Upper lobe of left lung (tissue), 6 donors: ENCODE results near the gene FBN3. TPM values are rescaled to one million over a fixed set of nuclear protein-coding genes. Genes with fewer than 3 reads are reported as not detected.

Source experiments
- ATAC-seq, 2 donors: fragments of 200-7000 bp; cut with Tn5 transposase; one replicate each; pipeline ENCODE4 v1.9.1; 2022; ENCODE audit warnings: mild to moderate bottlenecking in 2 of 2, moderate library complexity in 2 of 2; ENCODE audit not compliant: low FRiP score in 2 of 2
- DNase-seq, 2 donors: peaks; one replicate each; pipeline ENCODE4 v3.0.0-alpha.2; 2019 to 2020
- H3K27ac ChIP-seq, 4 donors: fragments of 200-600 bp; sonication (generic); one replicate each; pipeline ENCODE4 v1.5.1; 2016 to 2019
- H3K27me3 ChIP-seq, 4 donors: fragments of 200-600 bp; sonication (generic); one replicate each; pipeline ENCODE4 v1.5.1; 2017 to 2019
- H3K36me3 ChIP-seq, 4 donors: fragments of 200-600 bp; sonication (generic); one replicate each; pipeline ENCODE4 v1.5.1; 2016 to 2019
- H3K4me1 ChIP-seq, 4 donors: fragments of 200-600 bp; sonication (generic); one replicate each; pipeline ENCODE4 v1.5.1; 2018 to 2019
- H3K4me3 ChIP-seq, 4 donors: fragments of 200-600 bp; sonication (generic); one replicate each; pipeline ENCODE4 v1.5.1; 2017 to 2019; ENCODE audit warnings: mild to moderate bottlenecking in 2 of 4, moderate library complexity in 1 of 4
- H3K9me3 ChIP-seq, 4 donors: fragments of 200-600 bp; sonication (generic); one replicate each; pipeline ENCODE4 v1.5.1; 2018 to 2019
- EP300 ChIP-seq, 4 donors: sonication (generic); formaldehyde crosslinking; IDR thresholded peaks; one replicate each; pipeline ENCODE4 v1.5.1; 2017; ENCODE audit warnings: antibody characterized with exemption in 4 of 4, control low read depth in 2 of 4
- POLR2A ChIP-seq, 4 donors: fragments of 450-650 bp; IDR thresholded peaks; one replicate each; pipeline ENCODE4 v1.5.1; 2016 to 2017; ENCODE audit warnings: antibody characterized with exemption in 4 of 4, mild to moderate bottlenecking in 2 of 4
- POLR2AphosphoS5 ChIP-seq, 2 donors: sonication (generic); formaldehyde crosslinking; IDR thresholded peaks; one replicate each; pipeline ENCODE4 v1.5.1; 2017; ENCODE audit warnings: antibody characterized with exemption in 2 of 2
- whole genome bisulfite sequencing, 2 donors: methylation state at CpG; one replicate each; pipeline ENCODE4 v1.1.5; 2017 to 2018; 5-methylcytosine and 5-hydroxymethylcytosine counted together
- total RNA-seq, 6 donors: library from RNA; depleted of rRNA in 4 of 6; stranded (reverse); fragments of >200 nt in 4 of 6; gene quantifications; one replicate each; pipeline versions ENCODE4 v1.1.0 to v1.2.1, GENCODE V29; 2016 to 2021
- TF ChIP-seq, protein P1 (sequence below), 6 experiments: fragments of 450-650 bp in 4 of 6; fragments of 200-600 bp in 2 of 6; sonication (generic) in 2 of 6; IDR thresholded peaks; one replicate each; pipeline ENCODE4 v1.5.1; 2016 to 2019; ENCODE audit warnings: antibody characterized with exemption in 6 of 6
- donor health status: DM: no; HTN: no; CAD: no; lungs with moderate emphysema.
- donor health status: DM: no; HTN: yes; CAD: no; lungs with severe emphysema.

Gene FBN3
- total RNA-seq, 6 donors from 2014 or later = 0.10 to 106 (median 8.0) TPM

DNA sequence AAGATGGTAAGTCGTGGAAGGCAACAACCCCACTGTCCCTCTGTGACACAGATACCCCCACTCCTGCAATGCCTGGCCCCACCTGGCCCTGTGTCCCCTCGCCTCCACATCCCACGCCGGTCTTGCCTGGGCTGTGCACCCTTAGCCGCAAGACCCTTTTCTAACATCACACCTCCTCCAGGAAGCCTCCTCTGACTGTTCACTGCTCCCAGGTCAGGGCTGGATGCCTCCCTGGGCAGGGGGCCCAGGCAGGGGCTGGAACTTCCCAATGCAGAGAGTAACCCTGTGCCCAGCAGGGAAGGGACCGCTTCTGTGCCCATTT, 1.3 kb downstream of the FBN3 start:
- 68 to 69% methylated on average over 5 to 6 of the region's 6 CpGs for WGBS, 2 donors
- peak overlapping the region in 1 of 4 donors; percentile 32 for H3K27ac ChIP-seq

DNA sequence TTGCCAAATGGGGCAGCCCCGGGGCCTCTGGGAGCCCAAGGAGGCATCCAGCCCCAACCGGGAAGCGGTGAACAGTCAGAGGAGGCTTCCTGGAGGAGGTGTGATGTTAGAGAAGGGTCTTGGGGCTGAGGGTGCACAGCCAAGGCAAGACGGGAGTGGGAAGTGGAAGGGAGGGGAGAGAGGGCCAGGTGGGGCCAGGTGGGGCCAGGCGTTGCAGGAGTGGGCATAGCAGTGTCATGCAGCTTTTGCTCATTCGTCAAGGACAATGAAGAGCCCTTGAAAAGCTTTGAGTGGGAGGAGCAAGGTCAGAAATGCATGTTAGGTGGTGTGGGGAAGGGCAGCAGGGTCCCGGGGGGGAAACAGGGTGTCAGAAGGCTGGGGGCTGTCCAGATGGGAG, 1.8 kb downstream of the FBN3 start:
- TF ChIP-seq, protein P1, sequence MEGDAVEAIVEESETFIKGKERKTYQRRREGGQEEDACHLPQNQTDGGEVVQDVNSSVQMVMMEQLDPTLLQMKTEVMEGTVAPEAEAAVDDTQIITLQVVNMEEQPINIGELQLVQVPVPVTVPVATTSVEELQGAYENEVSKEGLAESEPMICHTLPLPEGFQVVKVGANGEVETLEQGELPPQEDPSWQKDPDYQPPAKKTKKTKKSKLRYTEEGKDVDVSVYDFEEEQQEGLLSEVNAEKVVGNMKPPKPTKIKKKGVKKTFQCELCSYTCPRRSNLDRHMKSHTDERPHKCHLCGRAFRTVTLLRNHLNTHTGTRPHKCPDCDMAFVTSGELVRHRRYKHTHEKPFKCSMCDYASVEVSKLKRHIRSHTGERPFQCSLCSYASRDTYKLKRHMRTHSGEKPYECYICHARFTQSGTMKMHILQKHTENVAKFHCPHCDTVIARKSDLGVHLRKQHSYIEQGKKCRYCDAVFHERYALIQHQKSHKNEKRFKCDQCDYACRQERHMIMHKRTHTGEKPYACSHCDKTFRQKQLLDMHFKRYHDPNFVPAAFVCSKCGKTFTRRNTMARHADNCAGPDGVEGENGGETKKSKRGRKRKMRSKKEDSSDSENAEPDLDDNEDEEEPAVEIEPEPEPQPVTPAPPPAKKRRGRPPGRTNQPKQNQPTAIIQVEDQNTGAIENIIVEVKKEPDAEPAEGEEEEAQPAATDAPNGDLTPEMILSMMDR (IDR thresholded peaks at IDR 0.05) = no peak
- no peak for TF ChIP-seq POLR2A (IDR thresholded peaks at IDR 0.05)
- TF ChIP-seq EP300 (IDR thresholded peaks at IDR 0.05) = no peak
- no peak for TF ChIP-seq POLR2AphosphoS5 (IDR thresholded peaks at IDR 0.05)
- no peak for DNase-seq
- Histone ChIP-seq H3K4me1 (peaks cover 11 to 31% (median 19%) of the 10 kb centered on the region in 4 donors), H3K36me3 (no peaks in the 10 kb centered on the region), H3K27ac (no peak overlapping the region), H3K4me3 (no peak overlapping the region), H3K9me3 (no peaks in the 10 kb centered on the region), H3K27me3 (peaks cover 4 to 21% (median 13%) of the 10 kb centered on the region in 4 donors)
- ATAC-seq = peak in 1 of 2 donors; percentile 16
- WGBS, 2 donors = 36 to 40% methylated on average over 7 of the region's 7 CpGs

More for the DNA sequence above, 1.3 kb downstream of the FBN3 start:
- Histone ChIP-seq H3K36me3 (no peaks in the 10 kb centered on the region), H3K27me3 (peaks cover 4 to 21% (median 13%) of the 10 kb centered on the region in 4 donors), H3K4me3 (peak overlapping the region in 2 of 4 donors; percentile 36 to 43), H3K9me3 (no peaks in the 10 kb centered on the region), H3K4me1 (peaks cover 11 to 31% (median 19%) of the 10 kb centered on the region in 4 donors)
- ATAC-seq = no peak
- no peak for TF ChIP-seq POLR2A (IDR thresholded peaks at IDR 0.05)
- no peak for TF ChIP-seq EP300 (IDR thresholded peaks at IDR 0.05)
- TF ChIP-seq, protein P1 (IDR thresholded peaks at IDR 0.05) = no peak
- TF ChIP-seq POLR2AphosphoS5 (IDR thresholded peaks at IDR 0.05) = no peak
- DNase-seq = no peak

GRCh38 chr19:8146877-8147581, 2.4 kb downstream of the FBN3 start:
- ATAC-seq (peak in 1 of 2 donors; percentile 54), DNase-seq (peak; percentile 54 to 84)
- no peak overlapping the region for H3K27ac ChIP-seq
- H3K4me1 ChIP-seq = peaks cover 11 to 31% (median 19%) of the 10 kb centered on the region in 4 donors
- TF ChIP-seq, protein P1 (IDR thresholded peaks at IDR 0.05) = no peak
- TF ChIP-seq POLR2A (IDR thresholded peaks at IDR 0.05) (no peak), POLR2AphosphoS5 (IDR thresholded peaks at IDR 0.05) (no peak), EP300 (IDR thresholded peaks at IDR 0.05) (no peak)
- H3K4me3 ChIP-seq = no peak overlapping the region
- H3K27me3 ChIP-seq = peaks cover 4 to 21% (median 13%) of the 10 kb centered on the region in 4 donors
- no peaks in the 10 kb centered on the region for H3K9me3 ChIP-seq
- no peaks in the 10 kb centered on the region for H3K36me3 ChIP-seq
- WGBS, 2 donors = 33 to 65% methylated on average over 2 to 27 of the region's 27 CpGs

DNA sequence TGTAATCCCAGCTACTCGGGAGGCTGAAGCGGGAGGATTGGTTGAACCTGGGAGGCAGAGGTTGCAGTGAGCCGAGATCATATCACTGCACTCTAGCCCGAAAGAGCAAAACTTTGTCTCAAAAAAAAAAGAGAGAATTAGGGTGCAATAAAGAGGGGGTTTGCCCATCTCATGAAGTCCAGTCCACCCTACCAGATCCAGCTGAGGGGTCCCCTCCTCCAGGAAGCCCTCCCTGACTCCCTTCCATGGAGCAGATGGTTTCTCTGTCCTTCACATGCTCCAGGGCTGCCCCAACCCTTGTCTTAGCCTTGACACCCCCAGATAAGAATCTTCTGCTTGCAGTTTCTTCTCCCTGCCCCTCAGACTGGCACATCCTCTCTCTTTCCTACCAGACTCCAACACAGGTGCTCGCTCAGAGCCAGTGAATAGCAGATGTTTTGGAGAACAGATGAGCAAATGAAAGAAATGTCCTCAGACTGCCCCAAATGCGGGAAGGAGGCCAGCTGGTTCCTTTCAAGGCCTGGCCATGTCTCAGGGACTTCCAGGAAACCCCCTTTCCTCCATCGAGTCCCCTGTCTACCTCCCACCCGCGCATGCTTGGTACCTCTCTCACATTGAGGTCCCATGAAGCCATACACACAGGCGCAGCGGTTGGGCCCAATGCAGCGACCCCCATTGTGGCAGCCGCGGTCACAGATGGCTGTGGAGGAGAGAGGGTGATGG, 5.0 kb downstream of the FBN3 start:
- no peak overlapping the region for H3K27ac ChIP-seq
- H3K27me3 ChIP-seq = peaks cover 4 to 18% (median 10%) of the 10 kb centered on the region in 4 donors
- whole genome bisulfite sequencing, 2 donors = 80 to 84% methylated on average over 13 to 14 of the region's 14 CpGs
- H3K4me3 ChIP-seq = no peak overlapping the region
- no peak for DNase-seq
- TF ChIP-seq, protein P1 (IDR thresholded peaks at IDR 0.05) = no peak
- TF ChIP-seq POLR2AphosphoS5 (IDR thresholded peaks at IDR 0.05) (no peak), POLR2A (IDR thresholded peaks at IDR 0.05) (no peak), EP300 (IDR thresholded peaks at IDR 0.05) (no peak)
- H3K36me3 ChIP-seq = no peaks in the 10 kb centered on the region
- H3K4me1 ChIP-seq = peaks cover 11 to 30% (median 20%) of the 10 kb centered on the region in 4 donors
- ATAC-seq = no peak
- H3K9me3 ChIP-seq = no peaks in the 10 kb centered on the region
